Upper lobe of left lung (tissue), 4 donors: ENCODE data around the gene FBXO3.

Experiments used
- EP300 ChIP-seq, 4 donors: sonication (generic); formaldehyde crosslinking; IDR thresholded peaks; one replicate each; pipeline ENCODE4 v1.5.1; 2017; ENCODE audit warnings: antibody characterized with exemption in 4 of 4, control low read depth in 2 of 4
- POLR2A ChIP-seq, 4 donors: fragments of 450-650 bp; IDR thresholded peaks; one replicate each; pipeline ENCODE4 v1.5.1; 2016 to 2017; ENCODE audit warnings: antibody characterized with exemption in 4 of 4, mild to moderate bottlenecking in 2 of 4
- TF ChIP-seq, protein P1 (sequence below), 6 experiments: fragments of 450-650 bp in 4 of 6; fragments of 200-600 bp in 2 of 6; sonication (generic) in 2 of 6; IDR thresholded peaks; one replicate each; pipeline ENCODE4 v1.5.1; 2016 to 2019; ENCODE audit warnings: antibody characterized with exemption in 6 of 6

DNA sequence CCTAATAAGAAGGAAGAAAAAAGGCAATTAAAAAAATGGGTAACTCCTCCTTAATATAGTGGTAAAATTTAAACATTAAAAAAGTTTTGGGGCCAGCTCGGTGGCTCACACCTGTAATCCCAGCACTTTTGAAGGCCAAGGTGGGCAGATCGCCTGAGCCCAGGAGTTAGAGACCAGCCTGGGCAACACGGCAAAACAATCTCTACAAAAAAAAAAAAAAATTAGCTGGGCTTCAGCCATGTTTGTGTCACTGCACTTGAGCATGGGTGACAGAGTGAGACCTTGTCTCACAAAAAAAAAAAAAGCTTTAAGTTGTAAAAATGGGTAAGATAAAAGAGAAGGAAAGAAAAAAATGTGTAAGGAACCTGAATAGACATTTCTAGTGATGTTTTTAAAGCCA is 11.3 kb upstream of the FBXO3 start:
- TF ChIP-seq POLR2A (IDR thresholded peaks at IDR 0.05) (no peak), EP300 (IDR thresholded peaks at IDR 0.05) (no peak)
- TF ChIP-seq, protein P1, sequence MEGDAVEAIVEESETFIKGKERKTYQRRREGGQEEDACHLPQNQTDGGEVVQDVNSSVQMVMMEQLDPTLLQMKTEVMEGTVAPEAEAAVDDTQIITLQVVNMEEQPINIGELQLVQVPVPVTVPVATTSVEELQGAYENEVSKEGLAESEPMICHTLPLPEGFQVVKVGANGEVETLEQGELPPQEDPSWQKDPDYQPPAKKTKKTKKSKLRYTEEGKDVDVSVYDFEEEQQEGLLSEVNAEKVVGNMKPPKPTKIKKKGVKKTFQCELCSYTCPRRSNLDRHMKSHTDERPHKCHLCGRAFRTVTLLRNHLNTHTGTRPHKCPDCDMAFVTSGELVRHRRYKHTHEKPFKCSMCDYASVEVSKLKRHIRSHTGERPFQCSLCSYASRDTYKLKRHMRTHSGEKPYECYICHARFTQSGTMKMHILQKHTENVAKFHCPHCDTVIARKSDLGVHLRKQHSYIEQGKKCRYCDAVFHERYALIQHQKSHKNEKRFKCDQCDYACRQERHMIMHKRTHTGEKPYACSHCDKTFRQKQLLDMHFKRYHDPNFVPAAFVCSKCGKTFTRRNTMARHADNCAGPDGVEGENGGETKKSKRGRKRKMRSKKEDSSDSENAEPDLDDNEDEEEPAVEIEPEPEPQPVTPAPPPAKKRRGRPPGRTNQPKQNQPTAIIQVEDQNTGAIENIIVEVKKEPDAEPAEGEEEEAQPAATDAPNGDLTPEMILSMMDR (IDR thresholded peaks at IDR 0.05) = no peak
